H1 (cell line): ENCODE measurements around the gene LAMA4. TPM values are rescaled to one million over a fixed set of nuclear protein-coding genes. Genes with fewer than 3 reads are reported as not detected.

Experiments used
- CTCF ChIA-PET: fragments of 300-600 bp; sonication (Branson Sonifier 250); formaldehyde crosslinking; loops from one replicate; lab custom pipeline; 2021; ENCODE audit not compliant: partially characterized antibody; lab: Charles Lee
- POLR2A ChIA-PET: fragments of 300-600 bp; sonication (Branson Sonifier 250); formaldehyde crosslinking; loops from one replicate; lab custom pipeline; 2021; ENCODE audit warnings: inconsistent platforms; ENCODE audit not compliant: partially characterized antibody; lab: Charles Lee
- DNase-seq, 2 experiments: peaks; one replicate each; pipeline versions ENCODE4 v3.0.0 to v3.0.0-alpha.2; 2010 to 2022; ENCODE audit warnings: low spot score in 2 of 2, low read depth in 1 of 2, mixed read lengths in 1 of 2
- FAIRE-seq: peaks from 2 replicates; lab custom pipeline; 2011; peaks lifted over from hg19 to GRCh38; lab: Jason Lieb, UNC
- H2AFZ ChIP-seq: 2 replicates; pipeline ENCODE4 v1.8.1; 2012; ENCODE audit warnings: low read length, inconsistent platforms
- H2AK5ac ChIP-seq: 2 replicates; pipeline ENCODE4 v1.6.1; 2013; ENCODE audit warnings: low read depth, low read length
- H2BK120ac ChIP-seq: replicated peaks from 2 replicates; pipeline ENCODE3; 2013; ENCODE audit warnings: low read depth, low read length, inconsistent platforms
- H2BK12ac ChIP-seq: 2 replicates; pipeline ENCODE4 v1.6.1; 2013; ENCODE audit warnings: low read depth, low read length
- H2BK15ac ChIP-seq: 2 replicates; pipeline ENCODE4 v1.6.1; 2013; ENCODE audit warnings: low read length
- H2BK20ac ChIP-seq: 2 replicates; pipeline ENCODE4 v1.6.1; 2013; ENCODE audit warnings: low read length
- H2BK5ac ChIP-seq: 2 replicates; pipeline ENCODE4 v1.6.1; 2013; ENCODE audit warnings: low read depth, low read length
- H3K14ac ChIP-seq: 2 replicates; pipeline ENCODE4 v1.6.1; 2013; ENCODE audit warnings: inconsistent platforms; ENCODE audit not compliant: insufficient read length
- H3K18ac ChIP-seq: 2 replicates; pipeline ENCODE4 v1.6.1; 2013; ENCODE audit warnings: low read length; ENCODE audit errors: extremely low read depth
- H3K23ac ChIP-seq: 2 replicates; pipeline ENCODE4 v1.6.1; 2013; ENCODE audit warnings: inconsistent platforms; ENCODE audit not compliant: insufficient read length
- H3K23me2 ChIP-seq: 2 replicates; pipeline ENCODE4 v1.6.1; 2013; ENCODE audit warnings: low read depth, low read length
- H3K27ac ChIP-seq: 2 replicates; pipeline ENCODE4 v1.6.1; 2011; ENCODE audit warnings: low read depth, low read length, inconsistent platforms
- H3K27me3 ChIP-seq, 4 experiments: replicated peaks in 1 of 4; 1 replicate in 1 of 4; 2 replicates in 3 of 4; pipeline versions ENCODE4 v1.6.1 to v1.8.1; 2011 to 2013; ENCODE audit warnings: low read length in 3 of 4, mild to moderate bottlenecking in 3 of 4, inconsistent platforms in 2 of 4, mixed read lengths in 2 of 4, moderate library complexity in 1 of 4; ENCODE audit not compliant: control insufficient read depth in 3 of 4, insufficient read depth in 3 of 4; ENCODE audit errors: extremely low read depth in 1 of 4
- H3K36me3 ChIP-seq, 4 experiments: 2 replicates each; pipeline versions ENCODE4 v1.6.1 to v1.8.1; 2011 to 2013; ENCODE audit warnings: mild to moderate bottlenecking in 4 of 4, low read length in 3 of 4, moderate library complexity in 2 of 4, control low read depth in 1 of 4, inconsistent platforms in 1 of 4; ENCODE audit not compliant: insufficient read depth in 4 of 4, control insufficient read depth in 2 of 4
- H3K4ac ChIP-seq: replicated peaks from 2 replicates; pipeline ENCODE3; 2013; ENCODE audit warnings: low read length, low read depth, mixed read lengths, inconsistent platforms; ENCODE audit not compliant: insufficient read length
- H3K4me1 ChIP-seq, 4 experiments: replicated peaks in 1 of 4; 1 replicate in 1 of 4; 2 replicates in 3 of 4; pipeline versions ENCODE4 v1.6.1 to v1.8.1; 2011 to 2013; ENCODE audit warnings: low read length in 3 of 4, inconsistent platforms in 2 of 4, mixed read lengths in 1 of 4; ENCODE audit not compliant: insufficient read depth in 4 of 4, control insufficient read depth in 3 of 4
- H3K4me2 ChIP-seq, 2 experiments: 2 replicates each; pipeline versions ENCODE4 v1.6.1 to v1.8.1; 2011 to 2013; ENCODE audit warnings: low read depth in 2 of 2, low read length in 2 of 2, control low read depth in 1 of 2, inconsistent platforms in 1 of 2, mild to moderate bottlenecking in 1 of 2; ENCODE audit not compliant: insufficient read depth in 1 of 2
- H3K4me3 ChIP-seq, 4 experiments: fragments of 200-600, 300-600 bp in 1 of 4; sonication (generic), shearing (Covaris generic), sonication (Bioruptor Twin) in 1 of 4; 2 replicates each; pipeline versions ENCODE4 v1.5.1 to v1.8.1; 2011 to 2016; ENCODE audit warnings: low read length in 4 of 4, low read depth in 3 of 4, control low read depth in 2 of 4, inconsistent platforms in 2 of 4, mild to moderate bottlenecking in 2 of 4, mixed read lengths in 1 of 4, moderate library complexity in 1 of 4; ENCODE audit not compliant: insufficient read depth in 2 of 4; ENCODE audit errors: extremely low read depth in 1 of 4
- H3K56ac ChIP-seq: replicated peaks from 2 replicates; pipeline ENCODE3; 2013; ENCODE audit warnings: low read depth, mild to moderate bottlenecking, mixed read lengths, low read length, inconsistent platforms; ENCODE audit not compliant: insufficient read length
- H3K79me1 ChIP-seq: 2 replicates; pipeline ENCODE4 v1.6.1; 2013; ENCODE audit warnings: low read depth, low read length, control low read depth
- H3K79me2 ChIP-seq, 2 experiments: 2 replicates each; pipeline versions ENCODE4 v1.6.1 to v1.8.1; 2012 to 2013; ENCODE audit warnings: low read length in 2 of 2, mild to moderate bottlenecking in 2 of 2, inconsistent platforms in 1 of 2; ENCODE audit not compliant: insufficient read depth in 2 of 2, control insufficient read depth in 1 of 2
- H3K9ac ChIP-seq, 4 experiments: replicated peaks in 1 of 4; 1 replicate in 1 of 4; 2 replicates in 3 of 4; pipeline versions ENCODE4 v1.6.1 to v1.8.1; 2011 to 2013; ENCODE audit warnings: low read depth in 3 of 4, low read length in 3 of 4, control low read depth in 2 of 4, mild to moderate bottlenecking in 2 of 4, moderate library complexity in 2 of 4, inconsistent platforms in 1 of 4; ENCODE audit errors: extremely low read depth in 1 of 4
- H3K9me3 ChIP-seq, 2 experiments: 2 replicates each; pipeline versions ENCODE4 v1.6.1 to v1.8.1; 2012 to 2013; ENCODE audit warnings: mild to moderate bottlenecking in 2 of 2, moderate library complexity in 2 of 2, control low read depth in 1 of 2, inconsistent platforms in 1 of 2, low read depth in 1 of 2, low read length in 1 of 2, mixed read lengths in 1 of 2; ENCODE audit not compliant: insufficient read depth in 2 of 2
- H4K20me1 ChIP-seq, 2 experiments: replicated peaks in 1 of 2; 2 replicates each; pipeline versions ENCODE3 to v1.8.1; 2011 to 2013; ENCODE audit warnings: inconsistent platforms in 2 of 2, low read length in 2 of 2, mild to moderate bottlenecking in 1 of 2; ENCODE audit not compliant: insufficient read depth in 2 of 2, control insufficient read depth in 1 of 2
- H4K5ac ChIP-seq: 2 replicates; pipeline ENCODE4 v1.6.1; 2013; ENCODE audit warnings: low read length, low read depth, mixed read lengths, inconsistent platforms; ENCODE audit not compliant: insufficient read length
- H4K8ac ChIP-seq: 2 replicates; pipeline ENCODE4 v1.8.0; 2013; ENCODE audit warnings: mild to moderate bottlenecking, moderate library complexity, low read length, inconsistent platforms; ENCODE audit not compliant: insufficient read depth; ENCODE audit errors: extremely low read depth
- H4K91ac ChIP-seq: replicated peaks from 2 replicates; pipeline ENCODE3; 2013; ENCODE audit warnings: low read length, mixed read lengths, inconsistent platforms; ENCODE audit not compliant: insufficient read length
- ATF3 ChIP-seq: IDR thresholded peaks from 2 replicates; pipeline ENCODE4 v1.6.1; 2011; ENCODE audit warnings: low read depth, mild to moderate bottlenecking, low read length; ENCODE audit not compliant: insufficient read depth
- CHD1 ChIP-seq: IDR thresholded peaks from 2 replicates; pipeline ENCODE4 v1.6.1; 2012; ENCODE audit warnings: low read depth, low read length, improper control_type of control experiment
- CREB1 ChIP-seq: IDR thresholded peaks from 2 replicates; pipeline ENCODE4 v1.6.1; 2012; ENCODE audit warnings: inconsistent platforms
- CTBP2 ChIP-seq: IDR thresholded peaks from 2 replicates; pipeline ENCODE4 v1.7.0; 2011; ENCODE audit warnings: borderline replicate concordance, mild to moderate bottlenecking, moderate library complexity, mixed read lengths, low read length; ENCODE audit not compliant: insufficient read depth, insufficient read length
- EZH2 ChIP-seq: fragments of 200-600 bp; sonication (generic); IDR thresholded peaks from 2 replicates; pipeline ENCODE4 v1.7.1; 2012; ENCODE audit warnings: low read depth, mild to moderate bottlenecking, moderate library complexity, low read length, inconsistent platforms; ENCODE audit not compliant: severe bottlenecking
- KDM1A ChIP-seq: fragments of 200-600, 300-600 bp; sonication (generic); IDR thresholded peaks from 2 replicates; pipeline ENCODE4 v1.7.1; 2016; ENCODE audit warnings: mild to moderate bottlenecking, low read length, borderline replicate concordance
- MAFK ChIP-seq: IDR thresholded peaks from 2 replicates; pipeline ENCODE4 v1.6.1; 2012; ENCODE audit warnings: low read depth, mild to moderate bottlenecking, improper control_type of control experiment, low read length
- MAX ChIP-seq: IDR thresholded peaks from 2 replicates; pipeline ENCODE4 v1.6.1; 2012; ENCODE audit warnings: inconsistent platforms
- RBBP5 ChIP-seq: IDR thresholded peaks from 2 replicates; pipeline ENCODE4 v1.7.1; 2012; ENCODE audit warnings: low read depth, mild to moderate bottlenecking, inconsistent platforms, low read length, moderate library complexity, borderline replicate concordance
- TEAD4 ChIP-seq: IDR thresholded peaks from 2 replicates; pipeline ENCODE4 v1.6.1; 2012; ENCODE audit warnings: low read depth, low read length, inconsistent platforms, mixed read lengths
- WGBS, 2 experiments: shearing (Covaris generic) in 1 of 2; methylation state at CpG; one replicate each; pipeline versions ENCODE4 v1.1.6 to v1.1.7; 2013 to 2015; ENCODE audit warnings: low lambda C conversion rate in 2 of 2, mixed read lengths in 2 of 2, inconsistent platforms in 1 of 2, low coverage in 1 of 2, missing lambda C conversion rate in 1 of 2; ENCODE audit not compliant: insufficient replicate concordance in 2 of 2, insufficient coverage in 1 of 2, insufficient read length in 1 of 2; ENCODE audit errors: extremely low coverage in 1 of 2, missing lambda C conversion rate in 1 of 2; 5-methylcytosine and 5-hydroxymethylcytosine counted together
- polyA plus RNA-seq, 7 experiments: library from polyadenylated mRNA; depleted of rRNA in 3 of 7; stranded (reverse) in 5 of 7; unstranded in 2 of 7; fragments of >200 nt in 5 of 7; fragments of 200-250 nt in 2 of 7; gene quantifications; 1 replicate in 5 of 7; 2 replicates in 1 of 7; 4 replicates in 1 of 7; pipeline versions ENCODE4 v1.2.1 to v1.2.3, GENCODE V29; 2011 to 2013; ENCODE audit warnings: missing spikeins in 2 of 7, mixed read lengths in 2 of 7
- total RNA-seq: library from RNA; stranded (reverse); fragmentation: NEBNext Ultra II Directional; extraction: Animal tissue kit (Norgen Biotek cat#: 25700); gene quantifications from 2 replicates; pipeline ENCODE4 v1.2.1, GENCODE V29; 2021

The LAMA4 gene
- total and polyA plus RNA-seq, 2 of the 8 experiments (the other 6 are each of a cell fraction or from before 2014, with no cell fraction given): 0.95 to 1.5 TPM

GRCh38 chr6:112231164-112231563 is 23.2 kb downstream of the LAMA4 start:
- Histone ChIP-seq H3K23me2 (no peaks in the 10 kb centered on the region), H3K79me2 (no peaks in the 10 kb centered on the region), H2BK5ac (no peak overlapping the region), H4K8ac (no peak overlapping the region), H2AFZ (no peak overlapping the region), H2BK15ac (no peak overlapping the region), H3K4me2 (no peak overlapping the region), H4K20me1 (no peaks in the 10 kb centered on the region), H3K56ac (no peak overlapping the region), H2BK20ac (no peak overlapping the region), H3K9ac (no peak overlapping the region), H3K9me3 (no peaks in the 10 kb centered on the region), H2AK5ac (no peak overlapping the region), H3K4ac (no peak overlapping the region), H3K79me1 (no peaks in the 10 kb centered on the region), H4K5ac (no peak overlapping the region), H3K36me3 (no peaks in the 10 kb centered on the region), H3K23ac (no peak overlapping the region), H4K91ac (no peak overlapping the region), H3K27ac (no peak overlapping the region), H2BK120ac (no peak overlapping the region), H3K18ac (no peak overlapping the region), H3K4me1 (no peaks in the 10 kb centered on the region), H3K14ac (no peak overlapping the region), H3K27me3 (no peaks in the 10 kb centered on the region), H2BK12ac (no peak overlapping the region), H3K4me3 (no peak overlapping the region)
- ChIA-PET POLR2A (no interaction called here), CTCF (interaction anchor here (1.3 kb wide), 1 partner anchor 52 kb away, joined by 3 read pairs; no protein-coding TSS in a partner anchor)
- DNase-seq (no peak), FAIRE-seq (no peak)
- 95% methylated on average over 1 of the region's 1 CpG; no CpG with 5 or more reads in 1 of the 2 experiments for WGBS, 2 experiments
- no peak for TF ChIP-seq KDM1A
- TF ChIP-seq CREB1: no peak
- TF ChIP-seq TEAD4: no peak
- TF ChIP-seq MAX: no peak
- TF ChIP-seq RBBP5: no peak
- no peak for TF ChIP-seq CHD1
- no peak for TF ChIP-seq MAFK
- TF ChIP-seq ATF3: no peak
- TF ChIP-seq CTBP2: no peak
- no peak for TF ChIP-seq EZH2
